Endothelial cell of umbilical vein (primary cell): ENCODE measurements around the gene HIVEP3. TPM values are rescaled to one million over a fixed set of nuclear protein-coding genes. Genes with fewer than 3 reads are reported as not detected.

Experiments used
- BruUV-seq: library from RNA; stranded (reverse); fragments of 400-500 nt; replicated peaks from 2 replicates; lab custom pipeline; 2021; lab: Mats Ljungman, UMichigan
- CTCF ChIA-PET: fragments of 300-600, 350-600 bp; sonication (Branson Sonifier 250); formaldehyde crosslinking; loops from one replicate; lab custom pipeline; 2021; ENCODE audit warnings: antibody characterized with exemption, inconsistent platforms; lab: Charles Lee
- POLR2A ChIA-PET: fragments of 300-600, 350-600 bp; sonication (Branson Sonifier 250); formaldehyde crosslinking; loops from one replicate; lab custom pipeline; 2021; ENCODE audit warnings: antibody characterized with exemption, inconsistent platforms; lab: Charles Lee
- DNase-seq: peaks from one replicate; pipeline ENCODE4 v3.0.0-alpha.2; 2011; ENCODE audit warnings: low read depth, low spot score
- FAIRE-seq: peaks from 2 replicates; lab custom pipeline; 2011; peaks lifted over from hg19 to GRCh38; lab: Jason Lieb, UNC
- H2AFZ ChIP-seq: 2 replicates; pipeline ENCODE4 v1.6.0; 2012; ENCODE audit warnings: low read depth, low read length, control low read depth, inconsistent platforms
- H3K27ac ChIP-seq: 2 replicates; pipeline ENCODE4 v1.5.1; 2011; ENCODE audit warnings: low read depth, mild to moderate bottlenecking, control low read depth, low read length, moderate library complexity; ENCODE audit not compliant: insufficient read depth
- H3K27me3 ChIP-seq, 2 experiments: 2 replicates each; pipeline versions ENCODE4 v1.6.0 to v1.6.1; 2011; ENCODE audit warnings: low read length in 2 of 2, mixed read lengths in 1 of 2; ENCODE audit not compliant: control insufficient read depth in 2 of 2, insufficient read depth in 2 of 2
- H3K36me3 ChIP-seq, 2 experiments: 2 replicates in 1 of 2; 3 replicates in 1 of 2; pipeline ENCODE4 v1.5.1; 2011; ENCODE audit warnings: low read length in 2 of 2, mild to moderate bottlenecking in 1 of 2, moderate library complexity in 1 of 2; ENCODE audit not compliant: control insufficient read depth in 2 of 2, insufficient read depth in 2 of 2; ENCODE audit errors: extremely low read depth in 1 of 2
- H3K4me1 ChIP-seq: 3 replicates; pipeline ENCODE4 v1.5.1; 2011; ENCODE audit warnings: mild to moderate bottlenecking, low read length; ENCODE audit not compliant: control insufficient read depth, insufficient read depth; ENCODE audit errors: extremely low read depth
- H3K4me2 ChIP-seq: 2 replicates; pipeline ENCODE4 v1.6.1; 2011; ENCODE audit warnings: low read length, control low read depth, mixed read lengths; ENCODE audit not compliant: insufficient read depth
- H3K4me3 ChIP-seq, 3 experiments: fragments of 200-600 bp in 1 of 3; sonication (generic), shearing (Covaris generic) in 1 of 3; replicated peaks in 1 of 3; 2 replicates each; pipeline ENCODE4 v1.5.1; 2011 to 2016; ENCODE audit warnings: control low read depth in 3 of 3, low read length in 3 of 3, mild to moderate bottlenecking in 2 of 3, inconsistent platforms in 1 of 3, low read depth in 1 of 3, moderate library complexity in 1 of 3; ENCODE audit not compliant: insufficient read depth in 1 of 3
- H3K79me2 ChIP-seq: 2 replicates; pipeline ENCODE4 v1.6.0; 2012; ENCODE audit warnings: low read length, inconsistent platforms; ENCODE audit not compliant: control insufficient read depth, insufficient read depth
- H3K9ac ChIP-seq: replicated peaks from 2 replicates; pipeline ENCODE3; 2011; ENCODE audit warnings: low read length, control low read depth; ENCODE audit not compliant: insufficient read depth; ENCODE audit errors: extremely low read depth
- H3K9me1 ChIP-seq: replicated peaks from 3 replicates; pipeline ENCODE4 v1.6.0; 2011; ENCODE audit warnings: mild to moderate bottlenecking, low read length; ENCODE audit not compliant: control insufficient read depth, insufficient read depth; ENCODE audit errors: extremely low read depth
- H3K9me3 ChIP-seq: replicated peaks from 2 replicates; pipeline ENCODE4 v1.5.1; 2012; ENCODE audit warnings: low read length, inconsistent platforms; ENCODE audit not compliant: control insufficient read depth, insufficient read depth
- H4K20me1 ChIP-seq: replicated peaks from 2 replicates; pipeline ENCODE3; 2011; ENCODE audit warnings: mild to moderate bottlenecking, low read length; ENCODE audit not compliant: control insufficient read depth, insufficient read depth; ENCODE audit errors: extremely low read depth
- EZH2 ChIP-seq: IDR thresholded peaks from 2 replicates; pipeline ENCODE4 v1.6.1; 2012; ENCODE audit warnings: borderline replicate concordance, low read depth, mild to moderate bottlenecking, moderate library complexity, low read length, inconsistent platforms; ENCODE audit not compliant: severe bottlenecking
- FOS ChIP-seq: IDR thresholded peaks from 2 replicates; pipeline ENCODE4 v1.6.1; 2011; ENCODE audit warnings: mild to moderate bottlenecking, low read length, moderate library complexity, borderline replicate concordance; ENCODE audit not compliant: insufficient read depth
- GATA2 ChIP-seq: IDR thresholded peaks from 2 replicates; pipeline ENCODE4 v1.7.0; 2011; ENCODE audit warnings: low read depth, mild to moderate bottlenecking, moderate library complexity, mixed read lengths, low read length; ENCODE audit not compliant: insufficient read length, insufficient read depth
- JUN ChIP-seq: IDR thresholded peaks from 2 replicates; pipeline ENCODE4 v1.6.1; 2011; ENCODE audit warnings: borderline replicate concordance, low read depth; ENCODE audit not compliant: insufficient read length, insufficient read depth
- MYC ChIP-seq: IDR thresholded peaks from one replicate; pipeline ENCODE4 v1.6.1; 2011; ENCODE audit warnings: mild to moderate bottlenecking, low read depth, low read length
- POLR2AphosphoS5 ChIP-seq: IDR thresholded peaks from 2 replicates; pipeline ENCODE4 v1.6.1; 2012; ENCODE audit warnings: low read depth, mild to moderate bottlenecking, control low read depth, low read length, moderate library complexity; ENCODE audit not compliant: insufficient read depth
- dilution Hi-C: fragments of 300-500 bp; cut with MboI; formaldehyde crosslinking; loops from one replicate; pipeline ENCODE4 v1.15.0; 2019; ENCODE audit warnings: low sequenced_read_pairs; ENCODE audit not compliant: extremely low pct_ligation_motif_present
- intact Hi-C: fragments of 100-400 bp; cut with micrococcal nuclease; formaldehyde crosslinking; loops from one replicate; pipeline ENCODE4 v1.10.0; 2022
- polyA plus RNA-seq, 4 experiments: library from polyadenylated mRNA; depleted of rRNA in 3 of 4; stranded (reverse) in 3 of 4; unstranded in 1 of 4; fragments of >200 nt; gene quantifications; 2 replicates each; pipeline versions ENCODE4 v1.2.1 to v1.2.3, GENCODE V29; 2011 to 2012; ENCODE audit warnings: missing spikeins in 1 of 4
- total RNA-seq: library from RNA; stranded (reverse); gene quantifications from 2 replicates; pipeline ENCODE4 v1.2.3, GENCODE V29; 2021
- TF ChIP-seq, protein P1 (sequence below): IDR thresholded peaks from 2 replicates; pipeline ENCODE4 v1.6.1; 2011; ENCODE audit not compliant: insufficient read depth, insufficient read length

Gene HIVEP3
- total and polyA plus RNA-seq, 2 donors (not counting 3 experiments of a cell fraction or from before 2014, with no cell fraction given) = 3.4 to 4.0 TPM

GRCh38 chr1:41716188-41717130 is 202.3 kb downstream of the HIVEP3 start:
- DNase-seq (no peak), FAIRE-seq (no peak)
- no peaks in the 10 kb centered on the region for H3K9me1 ChIP-seq
- no peak overlapping the region for H3K4me2 ChIP-seq
- no TSS peak for BruUV-seq
- H4K20me1 ChIP-seq = no peaks in the 10 kb centered on the region
- no peak overlapping the region for H2AFZ ChIP-seq
- TF ChIP-seq JUN (no peak), POLR2AphosphoS5 (no peak), EZH2 (no peak), FOS (no peak), GATA2 (no peak), MYC (no peak)
- TF ChIP-seq, protein P1, sequence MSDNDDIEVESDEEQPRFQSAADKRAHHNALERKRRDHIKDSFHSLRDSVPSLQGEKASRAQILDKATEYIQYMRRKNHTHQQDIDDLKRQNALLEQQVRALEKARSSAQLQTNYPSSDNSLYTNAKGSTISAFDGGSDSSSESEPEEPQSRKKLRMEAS = no peak
- ChIA-PET CTCF (no interaction called here), POLR2A (no interaction called here)
- H3K9me3 ChIP-seq = no peaks in the 10 kb centered on the region
- H3K27ac ChIP-seq = no peak overlapping the region
- no peaks in the 10 kb centered on the region for H3K79me2 ChIP-seq
- intact Hi-C loops = no loop called here
- H3K27me3 ChIP-seq = no peaks in the 10 kb centered on the region
- no peak overlapping the region for H3K9ac ChIP-seq
- dilution Hi-C loops = no loop called here
- H3K4me3 ChIP-seq = no peak overlapping the region
- H3K36me3 ChIP-seq = no peaks in the 10 kb centered on the region
- peaks cover 21% of the 10 kb centered on the region for H3K4me1 ChIP-seq
